ENCODE measurements around the gene PRR7.

The PRR7 gene

GRCh38 chr5:177438468-177438867, 8.1 kb upstream of the PRR7 start:
- DNase-seq, result no peak

- no peak for DNase-seq
These were observed 7.0 kb upstream of the PRR7 start for GRCh38 chr5:177439518-177440053.

GRCh38 chr5:177440211-177440989, 6.2 kb upstream of the PRR7 start:
- no peak for DNase-seq

- DNase-seq, result no peak
These were observed 5.4 kb upstream of the PRR7 start for GRCh38 chr5:177440990-177441780.

- no peak for DNase-seq
These were observed 4.4 kb upstream of the PRR7 start for GRCh38 chr5:177442066-177442826.

GRCh38 chr5:177443144-177443983, 3.2 kb upstream of the PRR7 start:
- no peak for DNase-seq

- no peak for DNase-seq
These were observed 2.2 kb upstream of the PRR7 start for GRCh38 chr5:177444106-177445051.

GRCh38 chr5:177445052-177445916, 1.3 kb upstream of the PRR7 start:
- DNase-seq, result peak; percentile 27

- DNase-seq, result no peak
These were observed 756 bp upstream of the PRR7 start for GRCh38 chr5:177445917-177446199.

GRCh38 chr5:177447066-177447610, 524 bp downstream of the PRR7 start:
- DNase-seq, result peak; percentile 55

- no peak for DNase-seq
These were observed 1.1 kb downstream of the PRR7 start for GRCh38 chr5:177447611-177448243.

GRCh38 chr5:177448244-177448950, 1.8 kb downstream of the PRR7 start:
- DNase-seq, result no peak

- DNase-seq, result no peak
These were observed 2.8 kb downstream of the PRR7 start for GRCh38 chr5:177449140-177450061.

GRCh38 chr5:177450667-177451424, 4.2 kb downstream of the PRR7 start:
- DNase-seq, result no peak

GRCh38 chr5:177452688-177453638, 6.3 kb downstream of the PRR7 start:
- DNase-seq, result no peak
